ENCODE data around the gene GOLIM4.

DNA sequence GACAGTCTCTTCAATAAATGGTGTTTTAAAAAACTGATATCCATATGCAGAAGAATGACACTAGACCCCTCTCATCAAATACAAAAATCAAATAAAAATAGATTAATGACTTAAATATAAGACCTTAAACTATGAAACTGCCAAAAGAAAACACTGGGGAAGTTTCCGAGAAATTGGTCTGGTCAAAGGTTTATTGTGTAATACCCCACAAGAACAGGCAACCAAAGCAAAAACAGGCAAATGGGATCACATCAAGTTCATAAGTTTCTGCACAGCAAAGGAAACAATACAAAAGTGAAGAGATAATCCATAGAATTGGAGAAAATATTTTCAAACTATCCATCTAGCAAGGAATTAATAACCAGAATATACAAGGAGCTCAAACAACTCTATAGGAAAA, 126.2 kb downstream of the GOLIM4 start:
- TF ChIP-seq, protein P1, sequence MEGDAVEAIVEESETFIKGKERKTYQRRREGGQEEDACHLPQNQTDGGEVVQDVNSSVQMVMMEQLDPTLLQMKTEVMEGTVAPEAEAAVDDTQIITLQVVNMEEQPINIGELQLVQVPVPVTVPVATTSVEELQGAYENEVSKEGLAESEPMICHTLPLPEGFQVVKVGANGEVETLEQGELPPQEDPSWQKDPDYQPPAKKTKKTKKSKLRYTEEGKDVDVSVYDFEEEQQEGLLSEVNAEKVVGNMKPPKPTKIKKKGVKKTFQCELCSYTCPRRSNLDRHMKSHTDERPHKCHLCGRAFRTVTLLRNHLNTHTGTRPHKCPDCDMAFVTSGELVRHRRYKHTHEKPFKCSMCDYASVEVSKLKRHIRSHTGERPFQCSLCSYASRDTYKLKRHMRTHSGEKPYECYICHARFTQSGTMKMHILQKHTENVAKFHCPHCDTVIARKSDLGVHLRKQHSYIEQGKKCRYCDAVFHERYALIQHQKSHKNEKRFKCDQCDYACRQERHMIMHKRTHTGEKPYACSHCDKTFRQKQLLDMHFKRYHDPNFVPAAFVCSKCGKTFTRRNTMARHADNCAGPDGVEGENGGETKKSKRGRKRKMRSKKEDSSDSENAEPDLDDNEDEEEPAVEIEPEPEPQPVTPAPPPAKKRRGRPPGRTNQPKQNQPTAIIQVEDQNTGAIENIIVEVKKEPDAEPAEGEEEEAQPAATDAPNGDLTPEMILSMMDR (IDR thresholded peaks at IDR 0.05) = no peak
- no peak for TF ChIP-seq POLR2A (IDR thresholded peaks at IDR 0.05)

Data from testis (tissue), 2 donors.